CD8-positive, alpha-beta memory T cell (primary cell): ENCODE results near the gene MRFAP1L1. TPM values are rescaled to one million over a fixed set of nuclear protein-coding genes. Genes with fewer than 3 reads are reported as not detected.

Source experiments
- CTCF ChIA-PET: fragments of 350-600 bp; sonication (Branson Sonifier 250); formaldehyde crosslinking; loops from one replicate; lab custom pipeline; 2021; ENCODE audit warnings: antibody characterized with exemption; lab: Charles Lee
- POLR2A ChIA-PET: fragments of 350-600 bp; sonication (Branson Sonifier 250); formaldehyde crosslinking; loops from one replicate; lab custom pipeline; 2021; ENCODE audit warnings: antibody characterized with exemption; lab: Charles Lee
- DNase-seq, 5 donors: peaks; one replicate each; pipeline versions ENCODE4 v3.0.0 to v3.0.0-alpha.2; 2020 to 2022; ENCODE audit warnings: mixed read lengths in 1 of 5
- H3K27ac ChIP-seq: one replicate; pipeline ENCODE4 v1.7.0; 2013; ENCODE audit warnings: low read depth, mild to moderate bottlenecking, low read length, moderate library complexity
- H3K27me3 ChIP-seq: 2 replicates; pipeline ENCODE4 v1.7.0; 2013; ENCODE audit warnings: low read length, mild to moderate bottlenecking; ENCODE audit not compliant: insufficient read depth, poor library complexity, severe bottlenecking
- H3K36me3 ChIP-seq: 2 replicates; pipeline ENCODE4 v1.7.0; 2013; ENCODE audit warnings: mild to moderate bottlenecking, low read length, moderate library complexity; ENCODE audit not compliant: insufficient read depth
- H3K4me1 ChIP-seq: 2 replicates; pipeline ENCODE4 v1.7.0; 2013; ENCODE audit warnings: mild to moderate bottlenecking, low read length, moderate library complexity; ENCODE audit not compliant: insufficient read depth
- H3K4me3 ChIP-seq: 2 replicates; pipeline ENCODE4 v1.7.0; 2013; ENCODE audit warnings: mild to moderate bottlenecking, low read length
- H3K9me3 ChIP-seq: 2 replicates; pipeline ENCODE4 v1.7.0; 2013; ENCODE audit warnings: mild to moderate bottlenecking, low read length
- H3K27ac Mint-ChIP-seq, 8 donors: one replicate each; pipeline ENCODE4 v1.8.0; 2020 to 2021; ENCODE audit warnings: mixed read lengths in 8 of 8, mild to moderate bottlenecking in 6 of 8, inconsistent platforms in 3 of 8, moderate library complexity in 3 of 8
- H3K27me3 Mint-ChIP-seq, 2 donors: one replicate each; pipeline ENCODE4 v1.8.0; 2020 to 2021; ENCODE audit warnings: mixed read lengths in 2 of 2, mild to moderate bottlenecking in 1 of 2, moderate library complexity in 1 of 2
- H3K36me3 Mint-ChIP-seq, 3 donors: one replicate each; pipeline ENCODE4 v1.8.0; 2020 to 2021; ENCODE audit warnings: mixed read lengths in 3 of 3, inconsistent platforms in 1 of 3, mild to moderate bottlenecking in 1 of 3
- H3K4me1 Mint-ChIP-seq, 3 donors: one replicate each; pipeline ENCODE4 v1.8.0; 2020 to 2021; ENCODE audit warnings: mixed read lengths in 3 of 3, inconsistent platforms in 1 of 3, mild to moderate bottlenecking in 1 of 3
- H3K4me3 Mint-ChIP-seq, 7 donors: one replicate each; pipeline ENCODE4 v1.8.0; 2020 to 2021; ENCODE audit warnings: mixed read lengths in 7 of 7, mild to moderate bottlenecking in 6 of 7, moderate library complexity in 4 of 7, inconsistent platforms in 2 of 7
- H3K9me3 Mint-ChIP-seq, 5 donors: one replicate each; pipeline ENCODE4 v1.8.0; 2020 to 2022; ENCODE audit warnings: mixed read lengths in 5 of 5, mild to moderate bottlenecking in 3 of 5, moderate library complexity in 2 of 5, inconsistent platforms in 1 of 5
- polyA plus RNA-seq: library from polyadenylated mRNA; unstranded; fragments of 300-500 nt; fragmentation: Illumina TruSeq; gene quantifications from one replicate; pipeline ENCODE4 v1.2.3, GENCODE V29; 2021
- total RNA-seq, 2 experiments: library from RNA; stranded (reverse); gene quantifications; one replicate each; pipeline ENCODE4 v1.2.3, GENCODE V29; 2021

MRFAP1L1 gene
- total and polyA plus RNA-seq, 3 experiments from 2014 or later: 54.9 to 142 (median 55.9) TPM

DNA sequence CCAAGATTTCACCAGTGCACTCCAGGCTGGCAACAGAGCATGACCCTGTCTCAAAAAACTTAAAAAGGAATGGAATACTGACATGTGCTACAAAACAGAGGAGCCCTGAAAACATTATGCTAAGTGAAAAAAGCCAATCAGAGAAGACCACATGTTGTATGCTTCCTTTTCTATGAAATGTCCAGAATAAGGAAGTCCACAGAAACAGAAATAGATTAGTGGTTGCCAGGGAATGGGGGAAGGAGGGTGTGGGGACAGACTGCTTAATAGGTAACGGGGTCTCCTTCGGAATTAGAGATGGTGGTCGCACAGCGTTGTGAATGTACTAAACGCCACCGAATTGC, 42.8 kb upstream of the MRFAP1L1 start:
- no peaks in the 10 kb centered on the region for H3K36me3 ChIP-seq
- H3K4me1 ChIP-seq: no peaks in the 10 kb centered on the region
- H3K27ac ChIP-seq: peak overlapping the region; percentile 31
- Mint-ChIP-seq H3K27me3 (no peaks in the 10 kb centered on the region), H3K9me3 (no peaks in the 10 kb centered on the region), H3K27ac (peak overlapping the region in 3 of 8 donors; percentile 49 to 98 (median 91)), H3K4me1 (peaks cover 10 to 20% (median 11%) of the 10 kb centered on the region in 3 donors), H3K36me3 (no peaks in the 10 kb centered on the region), H3K4me3 (peak overlapping the region in 1 of 7 donors; percentile 48)
- no peak overlapping the region for H3K4me3 ChIP-seq
- no peaks in the 10 kb centered on the region for H3K9me3 ChIP-seq
- ChIA-PET POLR2A (no interaction called here), CTCF (no interaction called here)
- DNase-seq: no peak
- no peaks in the 10 kb centered on the region for H3K27me3 ChIP-seq

DNA sequence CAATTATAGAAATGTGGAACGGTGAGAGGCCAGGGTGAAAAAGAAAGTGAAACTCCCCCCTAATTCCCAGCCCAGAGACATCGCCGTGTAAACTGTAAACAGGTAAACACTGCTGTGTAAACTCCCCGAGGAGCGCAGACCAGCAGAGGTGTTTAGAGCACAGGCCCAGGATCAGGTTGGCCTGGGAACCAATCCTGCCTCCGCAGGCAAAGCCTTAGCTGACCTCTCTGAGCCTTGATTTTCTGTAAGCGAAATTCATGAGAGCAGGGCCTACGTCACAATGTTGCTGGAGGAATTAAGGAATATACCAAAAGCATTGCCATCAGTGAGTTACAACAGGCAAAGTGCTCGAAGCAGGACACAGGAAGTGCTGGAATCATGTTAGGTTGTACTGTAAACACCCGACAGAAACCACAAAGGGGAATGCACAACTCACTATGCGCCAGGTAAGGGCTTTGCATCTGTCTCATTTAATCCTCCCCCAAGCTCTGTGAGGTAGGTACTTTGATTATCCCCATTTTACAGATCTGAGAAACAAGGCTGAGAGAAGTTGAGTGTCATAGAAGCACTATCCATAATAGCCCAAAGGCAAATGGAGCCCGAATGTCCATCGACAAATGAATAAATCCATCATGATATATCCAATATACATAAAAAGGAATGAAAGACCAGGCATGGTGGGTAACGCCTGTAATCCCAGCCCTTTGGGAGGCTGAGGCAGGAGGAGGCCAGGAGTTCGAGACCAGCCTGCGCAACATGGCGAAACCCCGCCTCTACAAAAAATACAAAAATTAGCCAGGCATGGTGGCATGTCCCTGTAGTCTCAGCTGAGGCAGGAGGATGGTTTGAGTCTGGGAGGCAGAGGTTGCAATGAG, 42.2 kb upstream of the MRFAP1L1 start:
- peak overlapping the region; percentile 40 for H3K4me3 ChIP-seq
- no peaks in the 10 kb centered on the region for H3K9me3 Mint-ChIP-seq
- peak overlapping the region; percentile 81 to 98 (median 93) for H3K27ac Mint-ChIP-seq
- no peaks in the 10 kb centered on the region for H3K36me3 ChIP-seq
- peak in 1 of 5 donors; percentile 3 for DNase-seq
- no peaks in the 10 kb centered on the region for H3K4me1 ChIP-seq
- H3K27me3 ChIP-seq: no peaks in the 10 kb centered on the region
- ChIA-PET CTCF (no interaction called here), POLR2A (no interaction called here)
- no peaks in the 10 kb centered on the region for H3K36me3 Mint-ChIP-seq
- H3K27me3 Mint-ChIP-seq: no peaks in the 10 kb centered on the region
- no peaks in the 10 kb centered on the region for H3K9me3 ChIP-seq
- H3K27ac ChIP-seq: peak overlapping the region; percentile 72
- H3K4me3 Mint-ChIP-seq: peak overlapping the region; percentile 83 to 90 (median 85)
- H3K4me1 Mint-ChIP-seq: peaks cover 10 to 20% (median 11%) of the 10 kb centered on the region in 3 donors

DNA sequence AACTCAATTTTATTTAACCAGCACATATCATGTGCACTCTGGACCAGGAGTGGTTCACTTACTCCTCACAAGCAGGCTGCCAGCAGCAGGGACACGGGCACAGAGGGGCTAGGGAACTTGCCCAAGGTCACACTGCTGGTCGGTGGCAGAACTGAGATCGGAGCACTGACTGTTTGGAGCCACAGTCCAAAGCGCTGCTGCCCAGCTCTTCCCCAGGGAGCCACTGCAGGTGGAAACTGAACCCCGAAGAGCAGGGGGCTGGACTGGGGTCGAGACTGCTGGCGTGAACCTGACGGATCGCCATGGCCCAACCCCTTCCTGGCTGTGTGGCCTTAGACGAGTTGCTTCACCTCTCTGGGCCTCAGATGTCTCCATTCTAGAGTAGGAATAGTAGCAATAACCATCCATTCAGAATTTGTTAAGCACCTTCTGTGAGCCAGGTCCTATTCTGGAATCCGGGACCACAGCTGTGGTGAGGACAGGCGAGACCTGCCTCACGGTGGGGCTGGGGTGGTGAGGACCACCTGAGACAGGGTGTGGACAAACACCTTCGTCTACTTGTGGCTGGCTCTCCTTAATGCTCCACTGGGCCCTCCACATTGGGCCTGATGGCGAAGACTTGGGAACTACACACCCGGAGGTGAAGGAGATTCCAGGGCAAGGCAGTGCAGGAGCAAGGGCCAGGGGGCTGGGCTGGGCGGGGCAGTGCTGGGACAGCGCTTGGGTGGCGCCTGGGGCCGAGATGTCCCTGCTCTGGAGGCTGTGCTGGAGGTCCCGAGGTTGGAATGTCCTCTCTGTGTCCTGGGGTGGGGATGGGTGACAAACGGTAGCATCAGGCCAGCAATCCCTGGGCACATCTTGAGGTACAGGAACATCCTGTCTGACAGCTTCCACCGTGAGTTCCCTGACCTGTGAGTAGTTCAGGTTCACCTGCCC, 40.9 kb upstream of the MRFAP1L1 start:
- peak overlapping the region; percentile 72 for H3K27ac ChIP-seq
- CTCF ChIA-PET: no interaction called here
- H3K9me3 ChIP-seq: no peaks in the 10 kb centered on the region
- Mint-ChIP-seq H3K4me3 (peak overlapping the region; percentile 83 to 90 (median 85)), H3K4me1 (peaks cover 10 to 20% (median 11%) of the 10 kb centered on the region in 3 donors), H3K9me3 (no peaks in the 10 kb centered on the region), H3K27ac (peak overlapping the region in 7 of 8 donors; percentile 19 to 98 (median 92)), H3K27me3 (no peaks in the 10 kb centered on the region), H3K36me3 (no peaks in the 10 kb centered on the region)
- POLR2A ChIA-PET: no interaction called here
- H3K27me3 ChIP-seq: no peaks in the 10 kb centered on the region
- DNase-seq: peak in 1 of 5 donors; percentile 23
- H3K4me1 ChIP-seq: no peaks in the 10 kb centered on the region
- H3K4me3 ChIP-seq: no peak overlapping the region
- no peaks in the 10 kb centered on the region for H3K36me3 ChIP-seq

DNA sequence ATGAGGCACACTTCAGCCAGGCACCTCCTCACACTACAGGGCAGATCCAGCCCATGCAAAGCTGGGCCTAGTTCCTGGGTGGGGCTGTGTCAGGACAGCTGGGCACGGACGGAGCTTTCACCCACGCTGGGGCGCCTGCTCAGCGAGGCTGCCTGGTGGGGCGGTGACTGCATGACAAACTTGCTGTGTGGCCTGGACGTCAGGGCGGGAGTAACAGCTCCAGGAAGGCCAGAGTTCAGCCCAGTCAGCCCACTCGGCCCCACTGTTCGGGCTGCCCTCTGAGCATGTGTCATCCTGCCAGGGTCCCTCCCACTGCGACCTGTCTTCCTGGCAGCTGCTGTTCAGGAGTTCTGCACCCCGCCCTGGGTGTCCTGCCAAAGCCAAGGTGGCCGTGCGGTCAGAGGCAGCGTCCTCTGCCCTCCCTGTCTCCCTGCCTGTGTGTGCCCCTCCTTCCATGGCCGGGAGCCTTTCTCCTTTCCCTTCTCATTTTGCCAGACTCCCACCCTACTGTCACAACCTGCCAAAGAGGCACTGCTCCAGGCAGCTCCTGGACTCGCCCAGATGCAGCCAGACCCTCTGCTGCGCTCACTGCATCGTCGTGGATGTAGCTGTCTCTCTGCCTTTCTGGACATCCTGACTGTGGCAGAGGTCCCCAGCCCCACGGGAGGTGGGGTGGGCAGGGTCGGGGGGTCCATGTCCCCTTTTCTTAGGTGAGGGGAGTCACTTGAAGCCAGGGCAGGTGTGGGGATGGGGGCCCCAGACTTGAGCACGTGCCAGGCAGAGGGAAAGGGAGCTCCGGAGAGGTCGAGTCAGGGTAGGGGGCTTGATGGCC, 39.9 kb upstream of the MRFAP1L1 start:
- H3K4me3 Mint-ChIP-seq: peak overlapping the region in 2 of 7 donors; percentile 61 to 64
- no peaks in the 10 kb centered on the region for H3K9me3 Mint-ChIP-seq
- Histone ChIP-seq H3K4me3 (no peak overlapping the region), H3K36me3 (no peaks in the 10 kb centered on the region), H3K4me1 (no peaks in the 10 kb centered on the region), H3K27ac (no peak overlapping the region), H3K9me3 (no peaks in the 10 kb centered on the region), H3K27me3 (no peaks in the 10 kb centered on the region)
- H3K4me1 Mint-ChIP-seq: peaks cover 10 to 20% (median 11%) of the 10 kb centered on the region in 3 donors
- peak in 1 of 5 donors; percentile 32 for DNase-seq
- ChIA-PET CTCF (interaction anchor here (1.4 to 1.6 kb wide), 2 partner anchors 21 to 124 kb away, joined by 3 to 5 read pairs; no protein-coding TSS in a partner anchor), POLR2A (interaction anchor here (0.6 kb wide), 1 partner anchor 19 kb away, joined by 4 read pairs; no protein-coding TSS in a partner anchor)
- peak overlapping the region in 3 of 8 donors; percentile 42 to 75 (median 68) for H3K27ac Mint-ChIP-seq
- H3K27me3 Mint-ChIP-seq: peaks cover 0 to 3% of the 10 kb centered on the region in 2 donors
- no peaks in the 10 kb centered on the region for H3K36me3 Mint-ChIP-seq

DNA sequence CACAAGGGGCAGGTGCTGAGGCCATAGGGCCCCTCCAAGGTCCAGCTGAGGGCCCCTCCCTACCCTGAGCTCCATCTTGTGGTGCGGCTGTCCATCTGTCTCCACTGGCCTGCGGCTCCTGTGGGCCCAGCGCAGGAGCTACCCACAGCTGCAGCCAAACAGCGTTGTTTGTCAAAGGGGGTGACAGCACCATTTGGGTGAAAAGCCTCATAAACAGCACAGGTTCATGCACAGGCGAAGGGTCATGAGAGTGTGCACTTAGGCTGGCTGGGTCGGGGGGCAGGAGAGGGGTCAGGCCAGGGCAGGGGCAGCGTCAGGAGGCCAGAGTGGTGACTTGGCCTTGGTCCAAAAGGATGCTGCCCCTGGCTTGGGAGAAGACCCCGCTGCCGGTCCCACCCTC, 38.6 kb upstream of the MRFAP1L1 start:
- no peak for DNase-seq
- peaks cover 0 to 3% of the 10 kb centered on the region in 2 donors for H3K27me3 Mint-ChIP-seq
- H3K36me3 ChIP-seq: no peaks in the 10 kb centered on the region
- H3K9me3 ChIP-seq: no peaks in the 10 kb centered on the region
- no peaks in the 10 kb centered on the region for H3K9me3 Mint-ChIP-seq
- no peak overlapping the region for H3K4me3 ChIP-seq
- H3K4me3 Mint-ChIP-seq: no peak overlapping the region
- no peak overlapping the region for H3K27ac ChIP-seq
- H3K27me3 ChIP-seq: no peaks in the 10 kb centered on the region
- no peaks in the 10 kb centered on the region for H3K4me1 ChIP-seq
- ChIA-PET POLR2A (no interaction called here), CTCF (interaction anchor here (1.4 to 1.6 kb wide), 2 partner anchors 22 to 126 kb away, joined by 3 to 5 read pairs; no protein-coding TSS in a partner anchor)
- H3K36me3 Mint-ChIP-seq: no peaks in the 10 kb centered on the region
- H3K4me1 Mint-ChIP-seq: peaks cover 10 to 20% (median 11%) of the 10 kb centered on the region in 3 donors
- no peak overlapping the region for H3K27ac Mint-ChIP-seq

DNA sequence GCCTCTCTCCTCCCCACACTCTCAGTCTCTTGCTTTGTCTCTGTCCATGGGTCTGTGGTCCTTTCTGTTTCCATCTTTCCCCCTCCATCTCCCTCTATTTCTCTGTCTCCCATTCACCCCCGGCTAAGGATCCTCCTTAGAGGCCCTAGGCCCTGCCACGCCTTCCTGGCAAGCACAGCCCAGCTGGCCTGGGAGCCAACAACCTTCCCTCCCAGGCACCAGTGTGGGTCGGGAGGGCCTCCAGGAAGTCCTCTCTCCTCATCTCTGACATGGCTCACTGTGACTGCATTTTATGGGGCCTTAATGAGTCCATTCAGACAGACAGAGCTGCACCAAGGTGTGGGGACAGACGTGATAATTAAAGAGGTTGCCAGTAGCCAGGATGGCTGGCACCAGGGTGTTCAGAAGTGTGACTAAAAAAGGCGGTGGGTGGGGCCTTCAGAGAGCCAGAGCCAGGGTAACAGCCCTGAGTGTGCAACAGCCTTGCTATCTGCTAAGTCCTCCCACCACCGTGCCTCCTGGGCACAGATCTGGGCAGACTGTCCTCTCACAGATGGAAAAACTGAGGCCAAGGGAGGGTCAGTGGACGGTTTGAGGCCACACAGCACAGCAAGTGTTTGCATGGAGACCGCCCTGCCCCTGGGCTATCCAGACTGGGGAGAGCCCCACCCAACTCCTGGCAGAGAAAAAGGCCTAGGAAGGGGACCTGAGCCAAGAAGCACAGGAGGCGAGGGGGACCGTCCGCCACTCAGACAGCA, 37.8 kb upstream of the MRFAP1L1 start:
- no peaks in the 10 kb centered on the region for H3K36me3 ChIP-seq
- H3K4me1 ChIP-seq: no peaks in the 10 kb centered on the region
- H3K9me3 ChIP-seq: no peaks in the 10 kb centered on the region
- no peaks in the 10 kb centered on the region for H3K27me3 ChIP-seq
- no peak overlapping the region for H3K4me3 ChIP-seq
- Mint-ChIP-seq H3K27me3 (peaks cover 0 to 3% of the 10 kb centered on the region in 2 donors), H3K27ac (peak overlapping the region in 1 of 8 donors; percentile 26), H3K4me3 (no peak overlapping the region), H3K9me3 (no peaks in the 10 kb centered on the region), H3K4me1 (peaks cover 10 to 18% (median 14%) of the 10 kb centered on the region in 3 donors), H3K36me3 (no peaks in the 10 kb centered on the region)
- DNase-seq: no peak
- POLR2A ChIA-PET: no interaction called here
- no peak overlapping the region for H3K27ac ChIP-seq
- CTCF ChIA-PET: no interaction called here
